ENCODE data around the gene TCEAL7.

DNA sequence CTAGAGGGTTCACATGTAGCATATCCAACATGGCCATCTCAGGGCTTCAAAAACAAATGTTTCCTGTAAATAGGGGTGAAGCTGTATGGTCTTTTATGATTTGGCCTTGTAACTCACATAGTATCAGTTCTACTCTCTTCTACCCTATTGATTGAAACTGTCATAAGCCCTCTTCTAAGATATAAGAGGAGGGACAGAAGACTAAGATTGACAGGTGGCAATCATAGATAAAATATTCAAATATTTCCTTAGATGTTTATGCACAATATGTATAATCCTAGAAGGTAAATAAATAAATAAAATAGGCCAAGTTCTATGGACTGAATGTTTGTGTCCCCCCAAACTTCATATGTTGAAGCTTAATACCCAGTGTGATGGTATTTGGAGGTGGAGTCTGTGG is 39.4 kb downstream of the TCEAL7 start:
- TF ChIP-seq POLR2A (IDR thresholded peaks at IDR 0.05) (no peak), CTCF (IDR thresholded peaks at IDR 0.05) (no peak)

Data from tibial nerve (tissue), 3 donors.